ENCODE data around the gene LDLRAD4.

DNA sequence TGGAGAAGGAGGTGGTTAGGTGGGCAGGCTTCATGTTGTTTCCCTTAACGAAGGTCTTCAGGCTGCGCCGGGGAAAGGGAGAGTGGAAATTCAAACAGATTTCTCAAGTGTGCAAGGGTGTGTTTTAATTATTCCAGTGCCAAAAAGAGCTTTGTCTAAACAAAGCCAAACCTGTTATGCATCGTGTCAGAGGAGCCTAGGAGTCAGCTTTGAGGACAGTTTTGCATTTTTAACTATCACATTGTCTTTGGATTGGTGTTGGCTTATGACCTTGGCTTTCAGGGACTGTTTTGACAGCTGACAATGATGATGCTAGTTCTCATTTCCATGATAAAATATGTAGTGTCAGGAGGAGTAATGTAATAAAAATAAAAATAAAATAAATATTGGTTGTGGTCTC is 144.8 kb downstream of the LDLRAD4 start:
- TF ChIP-seq CTCF (IDR thresholded peaks at IDR 0.05): no peak
- no peak for TF ChIP-seq EZH2 (IDR thresholded peaks at IDR 0.05; ENCODE audit: borderline replicate concordance, insufficient read depth, low read depth, low read length, poor library complexity, severe bottlenecking)
